Chondrocyte (in vitro differentiated cells): ENCODE measurements around the gene ZNF580. TPM values are rescaled to one million over a fixed set of nuclear protein-coding genes. Genes with fewer than 3 reads are reported as not detected.

Experiments used
- DNase-seq: peaks from one replicate; pipeline ENCODE4 v3.0.0; 2021; ENCODE audit warnings: mixed read lengths, low spot score
- H3K27ac Mint-ChIP-seq: one replicate; pipeline ENCODE4 v1.8.0; 2021; ENCODE audit warnings: mild to moderate bottlenecking, moderate library complexity, mixed read lengths; ENCODE audit not compliant: unreplicated experiment
- H3K27me3 Mint-ChIP-seq: 2 replicates; pipeline ENCODE4 v1.8.0; 2021; ENCODE audit warnings: low read depth, mixed read lengths
- H3K36me3 Mint-ChIP-seq: 2 replicates; pipeline ENCODE4 v1.8.0; 2021; ENCODE audit warnings: low read depth, mixed read lengths
- H3K4me1 Mint-ChIP-seq: 2 replicates; pipeline ENCODE4 v1.8.0; 2021; ENCODE audit warnings: low read depth, mild to moderate bottlenecking, mixed read lengths
- H3K4me3 Mint-ChIP-seq: one replicate; pipeline ENCODE4 v1.8.0; 2021; ENCODE audit warnings: mild to moderate bottlenecking, moderate library complexity, mixed read lengths; ENCODE audit not compliant: unreplicated experiment
- H3K9me3 Mint-ChIP-seq: 2 replicates; pipeline ENCODE4 v1.8.0; 2021; ENCODE audit warnings: low read depth, mixed read lengths
- CTCF ChIP-seq: fragments of 200-600 bp; sonication (generic); IDR thresholded peaks from 2 replicates; pipeline ENCODE4 v1.5.0; 2021; ENCODE audit warnings: antibody characterized with exemption, mild to moderate bottlenecking, moderate library complexity
- total RNA-seq: library from RNA; stranded (reverse); gene quantifications from 3 replicates; pipeline ENCODE4 v1.2.1, GENCODE V29; 2021

Gene ZNF580
- total RNA-seq, 1 donor from 2014 or later: 45.0 TPM

- TF ChIP-seq CTCF: no peak
- peaks cover 24% of the 10 kb centered on the region for H3K36me3 Mint-ChIP-seq
- no peak overlapping the region for H3K4me3 Mint-ChIP-seq
- peak overlapping the region; percentile 33 for H3K27ac Mint-ChIP-seq
- no peak for DNase-seq
- no peaks in the 10 kb centered on the region for H3K27me3 Mint-ChIP-seq
- no peaks in the 10 kb centered on the region for H3K9me3 Mint-ChIP-seq
- H3K4me1 Mint-ChIP-seq: peaks cover 36% of the 10 kb centered on the region
These were observed 19.0 kb downstream of the ZNF580 start for GRCh38 chr19:55659822-55660221.

GRCh38 chr19:55660404-55660803 lies 19.6 kb downstream of the ZNF580 start:
- H3K36me3 Mint-ChIP-seq: peaks cover 26% of the 10 kb centered on the region
- peak; percentile 79 for DNase-seq
- no peaks in the 10 kb centered on the region for H3K9me3 Mint-ChIP-seq
- H3K27ac Mint-ChIP-seq: peak overlapping the region; percentile 12
- peaks cover 36% of the 10 kb centered on the region for H3K4me1 Mint-ChIP-seq
- TF ChIP-seq CTCF: no peak
- no peaks in the 10 kb centered on the region for H3K27me3 Mint-ChIP-seq
- H3K4me3 Mint-ChIP-seq: no peak overlapping the region

- DNase-seq: peak; percentile 79
- H3K27ac Mint-ChIP-seq: no peak overlapping the region
- no peak for TF ChIP-seq CTCF
- peaks cover 33% of the 10 kb centered on the region for H3K4me1 Mint-ChIP-seq
- no peaks in the 10 kb centered on the region for H3K9me3 Mint-ChIP-seq
- peaks cover 29% of the 10 kb centered on the region for H3K36me3 Mint-ChIP-seq
- H3K27me3 Mint-ChIP-seq: no peaks in the 10 kb centered on the region
- no peak overlapping the region for H3K4me3 Mint-ChIP-seq
These were observed 20.2 kb downstream of the ZNF580 start for GRCh38 chr19:55660991-55661390.

- peaks cover 29% of the 10 kb centered on the region for H3K36me3 Mint-ChIP-seq
These were observed 21.0 kb downstream of the ZNF580 start for GRCh38 chr19:55661826-55662225.

GRCh38 chr19:55663846-55664536 lies 23.2 kb downstream of the ZNF580 start:
- peak; percentile 76 for DNase-seq
- Mint-ChIP-seq H3K9me3 (no peaks in the 10 kb centered on the region), H3K36me3 (peaks cover 32% of the 10 kb centered on the region), H3K4me1 (peaks cover 6% of the 10 kb centered on the region), H3K4me3 (no peak overlapping the region), H3K27me3 (no peaks in the 10 kb centered on the region), H3K27ac (no peak overlapping the region)
- no peak for TF ChIP-seq CTCF

More at GRCh38 chr19:55661826-55662225, 21.0 kb downstream of the ZNF580 start:
- no peak for DNase-seq
- Mint-ChIP-seq H3K27ac (peak overlapping the region; percentile 22), H3K4me3 (no peak overlapping the region), H3K27me3 (no peaks in the 10 kb centered on the region), H3K9me3 (no peaks in the 10 kb centered on the region), H3K4me1 (peaks cover 24% of the 10 kb centered on the region)
- no peak for TF ChIP-seq CTCF
